ENCODE data around the gene SLC9C1.

Gene SLC9C1

GRCh38 chr3:112143251-112143650 is 150.8 kb downstream of the SLC9C1 start:
- TF ChIP-seq CTCF (conservative IDR thresholded peaks at IDR 0.05; ENCODE audit: low read length) (no peak), EZH2phosphoT487 (IDR thresholded peaks at IDR 0.05; ENCODE audit: borderline replicate concordance) (no peak)
- Histone ChIP-seq H2AFZ (ENCODE audit: low read length) (no peak overlapping the region), H3K9ac (ENCODE audit: low read depth, low read length, poor library complexity, severe bottlenecking) (no peak overlapping the region)

GRCh38 chr3:112141293-112141692 is 152.7 kb downstream of the SLC9C1 start:
- no peaks in the 10 kb centered on the region for H4K20me1 ChIP-seq (ENCODE audit: insufficient read depth, low read length, poor library complexity, severe bottlenecking)
- H3K9me3 ChIP-seq (ENCODE audit: insufficient read depth, low read depth, low read length): no peaks in the 10 kb centered on the region
- no peak for TF ChIP-seq CTCF (conservative IDR thresholded peaks at IDR 0.05; ENCODE audit: low read length)
- no peak for TF ChIP-seq EZH2phosphoT487 (IDR thresholded peaks at IDR 0.05; ENCODE audit: borderline replicate concordance)
- H2AFZ ChIP-seq (ENCODE audit: low read length): no peak overlapping the region
- H3K9me2 ChIP-seq (replicated peaks; ENCODE audit: low read depth, low read length): no peaks in the 10 kb centered on the region
- H3K36me3 ChIP-seq (ENCODE audit: insufficient read depth, low read length): no peaks in the 10 kb centered on the region
- H3K4me2 ChIP-seq (ENCODE audit: low read depth, low read length, poor library complexity, severe bottlenecking): no peak overlapping the region
- H3K4me1 ChIP-seq (ENCODE audit: insufficient read depth, low read length, poor library complexity, severe bottlenecking): peaks cover 8% of the 10 kb centered on the region
- no peaks in the 10 kb centered on the region for H3K27me3 ChIP-seq (ENCODE audit: insufficient read depth, low read length, poor library complexity, severe bottlenecking)
- no peaks in the 10 kb centered on the region for H3F3A ChIP-seq (ENCODE audit: low read depth)
- H3K4me3 ChIP-seq (ENCODE audit: low read length, poor library complexity, severe bottlenecking): no peak overlapping the region
- H3K9ac ChIP-seq (ENCODE audit: low read depth, low read length, poor library complexity, severe bottlenecking): no peak overlapping the region
- no peaks in the 10 kb centered on the region for H3K79me2 ChIP-seq (ENCODE audit: insufficient read depth, low read length)

More at GRCh38 chr3:112143251-112143650, 150.8 kb downstream of the SLC9C1 start:
- Histone ChIP-seq H3K36me3 (ENCODE audit: insufficient read depth, low read length) (no peaks in the 10 kb centered on the region), H3F3A (ENCODE audit: low read depth) (no peaks in the 10 kb centered on the region), H3K27me3 (ENCODE audit: insufficient read depth, low read length, poor library complexity, severe bottlenecking) (peaks cover 5% of the 10 kb centered on the region), H3K4me2 (ENCODE audit: low read depth, low read length, poor library complexity, severe bottlenecking) (no peak overlapping the region), H3K79me2 (ENCODE audit: insufficient read depth, low read length) (no peaks in the 10 kb centered on the region), H3K4me1 (ENCODE audit: insufficient read depth, low read length, poor library complexity, severe bottlenecking) (no peaks in the 10 kb centered on the region), H4K20me1 (ENCODE audit: insufficient read depth, low read length, poor library complexity, severe bottlenecking) (no peaks in the 10 kb centered on the region), H3K4me3 (ENCODE audit: low read length, poor library complexity, severe bottlenecking) (no peak overlapping the region), H3K9me3 (ENCODE audit: insufficient read depth, low read depth, low read length) (peaks cover 6% of the 10 kb centered on the region; the same call in 1 of the 2 replicates), H3K9me2 (replicated peaks; ENCODE audit: low read depth, low read length) (no peaks in the 10 kb centered on the region)

- Histone ChIP-seq H3K4me3 (ENCODE audit: low read length, poor library complexity, severe bottlenecking) (no peak overlapping the region), H3K4me1 (ENCODE audit: insufficient read depth, low read length, poor library complexity, severe bottlenecking) (peaks cover 8% of the 10 kb centered on the region), H3K27me3 (ENCODE audit: insufficient read depth, low read length, poor library complexity, severe bottlenecking) (no peaks in the 10 kb centered on the region), H3K9me3 (ENCODE audit: insufficient read depth, low read depth, low read length) (no peaks in the 10 kb centered on the region), H3K9ac (ENCODE audit: low read depth, low read length, poor library complexity, severe bottlenecking) (no peak overlapping the region), H4K20me1 (ENCODE audit: insufficient read depth, low read length, poor library complexity, severe bottlenecking) (no peaks in the 10 kb centered on the region), H2AFZ (ENCODE audit: low read length) (no peak overlapping the region), H3F3A (ENCODE audit: low read depth) (no peaks in the 10 kb centered on the region), H3K4me2 (ENCODE audit: low read depth, low read length, poor library complexity, severe bottlenecking) (no peak overlapping the region), H3K9me2 (replicated peaks; ENCODE audit: low read depth, low read length) (no peaks in the 10 kb centered on the region), H3K79me2 (ENCODE audit: insufficient read depth, low read length) (no peaks in the 10 kb centered on the region), H3K36me3 (ENCODE audit: insufficient read depth, low read length) (no peaks in the 10 kb centered on the region)
- TF ChIP-seq CTCF (conservative IDR thresholded peaks at IDR 0.05; ENCODE audit: low read length): no peak
- TF ChIP-seq EZH2phosphoT487 (IDR thresholded peaks at IDR 0.05; ENCODE audit: borderline replicate concordance): no peak
These were observed 153.4 kb downstream of the SLC9C1 start for GRCh38 chr3:112140584-112140983.
